ENCODE results near the gene ZNF516.

Gene ZNF516

DNA sequence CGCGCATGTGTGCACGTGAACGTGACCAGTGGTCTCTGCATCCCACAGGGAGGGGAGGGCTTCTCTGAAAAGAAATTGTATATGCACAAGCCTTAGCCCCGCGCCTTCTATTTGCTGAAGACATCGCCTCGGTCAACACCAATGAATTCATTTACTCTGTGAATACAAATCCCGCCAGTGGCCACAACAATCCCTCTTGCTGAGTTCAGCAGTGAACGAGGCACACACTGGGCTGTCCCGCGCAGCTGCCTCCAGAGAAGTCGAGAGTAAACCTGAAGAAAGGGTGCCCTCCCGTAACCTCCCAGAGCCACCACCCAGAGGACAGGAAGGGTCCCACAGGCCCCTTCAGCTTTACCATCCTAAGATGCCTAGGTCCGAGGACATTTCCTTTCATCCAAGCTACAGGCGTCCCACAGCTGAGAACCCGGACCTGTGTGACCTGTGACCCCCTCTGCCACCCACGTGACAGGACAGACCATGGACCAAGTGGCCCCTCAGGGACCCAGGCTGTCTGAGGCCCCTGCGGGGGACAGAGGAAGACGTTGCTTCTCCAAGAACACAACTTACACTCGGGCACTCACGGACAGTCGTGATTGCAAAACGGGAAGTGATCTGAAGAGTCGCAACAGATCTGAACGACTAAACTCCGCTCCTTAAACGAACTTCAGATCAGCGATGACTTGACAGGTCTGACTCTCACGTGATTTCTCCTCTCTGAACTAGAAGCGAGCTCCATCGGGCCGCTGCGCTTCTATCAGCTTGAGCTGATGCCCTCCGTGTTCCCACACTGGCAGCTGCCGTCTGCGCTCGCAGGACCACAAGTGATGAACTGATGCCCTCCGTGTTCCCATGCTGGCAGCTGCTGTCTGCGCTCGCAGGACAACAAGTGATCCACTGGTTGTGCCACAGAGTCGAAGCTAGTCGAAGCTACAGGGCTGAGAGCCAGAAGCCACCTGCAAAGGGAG lies 92.7 kb downstream of the ZNF516 start:
- DNase-seq, result no peak

DNA sequence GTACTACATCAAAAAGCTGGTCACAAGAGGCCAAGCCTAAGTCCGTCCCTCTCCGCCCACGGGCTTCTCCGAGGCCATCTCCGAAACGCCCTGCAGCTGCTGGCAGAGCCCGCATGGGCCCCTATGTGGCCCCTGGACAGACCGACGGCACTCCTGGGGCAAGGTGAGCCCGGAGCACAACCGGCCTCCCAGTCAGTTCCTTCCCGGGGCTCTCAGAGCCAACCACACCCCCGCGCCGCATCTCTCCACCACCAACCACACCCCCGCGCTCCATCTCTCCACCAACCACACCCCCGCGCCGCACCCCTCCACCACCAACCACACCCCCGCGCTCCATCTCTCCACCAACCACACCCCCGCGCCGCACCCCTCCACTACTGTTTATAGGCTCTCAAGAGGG lies 93.5 kb downstream of the ZNF516 start:
- DNase-seq, result peak in 3 of 51 donors; percentile 16 to 21 (median 19)

GRCh38 chr18:76399613-76400391 lies 95.2 kb downstream of the ZNF516 start:
- DNase-seq, result no peak

DNA sequence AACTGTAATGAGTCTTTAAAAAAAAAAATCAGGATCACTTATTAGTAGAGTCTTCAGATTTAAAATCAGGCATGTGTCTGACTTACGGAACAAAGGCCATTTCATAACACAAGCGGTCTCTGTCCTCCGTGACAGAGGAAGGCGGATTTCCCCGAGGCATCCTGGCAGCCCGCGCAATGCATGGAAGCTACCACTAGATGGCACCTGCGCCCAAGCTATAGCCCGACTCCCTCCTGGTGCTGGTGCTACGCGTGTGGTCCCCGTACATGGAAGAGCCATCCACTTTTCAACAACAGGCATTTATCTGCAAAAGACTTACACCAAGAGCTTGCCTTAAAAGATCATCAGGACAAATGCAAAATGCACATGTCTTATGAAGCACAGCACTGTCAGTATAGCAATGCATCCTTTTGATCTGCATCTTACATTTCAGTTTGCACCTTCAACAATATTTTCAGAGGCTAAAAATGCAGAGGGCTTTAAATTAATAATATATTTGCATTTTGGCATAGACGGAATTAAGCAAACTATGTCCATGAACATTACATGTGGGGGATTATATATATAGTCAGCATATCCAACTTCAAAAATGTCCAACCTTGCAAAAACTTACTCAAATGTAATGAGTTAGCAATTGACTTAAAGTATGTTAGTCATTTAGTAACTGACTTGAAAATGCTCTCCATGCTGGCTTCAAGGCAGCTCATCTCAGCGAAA lies 96.0 kb downstream of the ZNF516 start:
- peak; percentile 9 to 94 (median 76) for DNase-seq

- DNase-seq, result peak in 1 of 51 donors; percentile 63
Observed at GRCh38 chr18:76398295-76398694, 96.7 kb downstream of the ZNF516 start.

GRCh38 chr18:76397631-76398030 lies 97.4 kb downstream of the ZNF516 start:
- no peak for DNase-seq

DNA sequence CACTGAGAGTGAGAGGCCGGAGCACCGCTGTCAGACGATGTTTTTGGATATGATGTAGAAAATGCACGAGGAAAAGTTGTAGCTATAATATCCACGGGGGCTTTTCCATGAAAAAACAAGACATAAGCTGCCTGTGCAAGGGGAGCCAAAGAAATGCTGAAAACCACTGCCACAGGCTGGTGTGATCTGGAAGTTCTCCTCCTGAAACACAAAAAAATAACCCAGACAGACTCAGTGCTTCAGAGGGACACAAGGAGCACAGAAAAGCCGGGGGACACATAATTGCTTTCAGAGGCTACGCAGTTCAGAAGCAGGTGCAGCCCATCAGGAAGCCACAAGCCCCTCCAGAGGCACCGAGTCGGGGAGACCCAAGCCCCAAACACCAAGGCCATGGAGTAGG lies 98.2 kb downstream of the ZNF516 start:
- no peak for DNase-seq

- no peak for DNase-seq
Observed at GRCh38 chr18:76395609-76396008, 99.4 kb downstream of the ZNF516 start.

DNA sequence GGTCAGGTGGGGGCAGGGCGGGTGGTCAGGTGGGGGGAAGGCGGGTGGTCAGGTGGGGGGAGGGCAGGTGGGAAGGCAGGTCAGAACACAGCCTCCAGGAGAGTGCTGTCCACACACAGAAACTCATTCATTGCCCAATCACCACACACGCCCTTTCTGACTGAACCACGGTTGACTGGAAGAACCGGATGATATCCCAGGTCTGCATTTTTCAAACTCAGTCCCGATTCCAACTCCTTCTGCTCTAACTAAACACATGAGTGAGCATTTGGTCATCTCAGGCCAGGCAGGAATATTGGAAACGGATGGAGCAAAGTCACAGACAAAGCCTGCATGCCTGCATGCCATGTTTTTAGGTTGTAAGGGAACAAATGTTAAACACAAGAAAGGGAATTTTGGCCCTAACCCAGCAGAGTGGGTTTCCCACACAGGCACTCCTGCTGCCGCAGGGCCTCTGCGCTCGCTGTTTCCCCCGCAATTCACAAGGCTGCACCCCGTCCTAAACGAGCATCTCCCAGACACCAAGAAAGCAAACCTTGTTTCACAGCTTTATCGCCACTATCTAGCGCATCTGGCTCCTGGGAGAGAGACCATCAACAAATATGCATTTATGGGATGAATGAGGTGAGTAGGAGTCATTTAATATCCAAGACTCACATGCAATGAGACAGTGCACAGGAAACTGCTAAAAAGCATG lies 100.1 kb downstream of the ZNF516 start:
- no peak for DNase-seq

DNA sequence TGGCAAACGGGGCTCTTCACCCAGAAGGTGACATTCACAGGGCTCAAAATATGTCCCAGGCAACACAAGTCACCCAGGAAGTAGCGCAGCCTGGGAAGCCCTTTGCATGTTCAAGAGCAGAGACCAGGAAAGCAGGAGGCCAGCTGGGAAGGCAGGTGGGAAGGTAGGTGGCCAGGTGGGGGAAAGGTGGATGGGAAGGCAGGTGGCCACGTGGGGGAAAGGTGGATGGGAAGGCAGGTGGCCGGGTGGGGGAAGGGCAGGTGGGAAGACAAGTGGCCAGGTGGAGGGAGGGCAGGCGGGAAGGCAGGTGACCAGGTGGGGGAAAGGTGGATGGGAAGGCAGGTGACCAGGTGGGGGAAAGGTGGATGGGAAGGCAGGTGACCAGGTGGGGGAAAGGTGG lies 102.7 kb downstream of the ZNF516 start:
- no peak for DNase-seq

DNA sequence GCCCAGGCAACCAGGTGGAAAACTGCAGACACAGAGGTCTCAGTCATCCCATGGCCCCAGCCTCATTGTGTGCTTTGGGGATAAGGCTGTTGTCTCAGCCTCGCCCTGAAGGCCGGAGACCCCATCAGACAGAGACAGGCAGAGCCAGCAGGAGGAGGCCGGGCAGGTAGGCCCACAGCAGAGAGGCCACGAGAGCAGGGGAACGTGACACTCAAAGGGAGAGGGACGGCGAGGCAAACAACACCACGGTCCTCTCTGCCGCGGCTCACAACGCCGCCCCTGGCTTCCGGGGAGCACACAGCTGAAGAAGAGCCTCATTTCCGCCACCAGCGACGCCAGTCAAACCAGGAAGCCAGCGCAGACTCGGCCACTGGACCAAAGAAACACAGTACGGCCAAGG lies 103.3 kb downstream of the ZNF516 start:
- no peak for DNase-seq

DNA sequence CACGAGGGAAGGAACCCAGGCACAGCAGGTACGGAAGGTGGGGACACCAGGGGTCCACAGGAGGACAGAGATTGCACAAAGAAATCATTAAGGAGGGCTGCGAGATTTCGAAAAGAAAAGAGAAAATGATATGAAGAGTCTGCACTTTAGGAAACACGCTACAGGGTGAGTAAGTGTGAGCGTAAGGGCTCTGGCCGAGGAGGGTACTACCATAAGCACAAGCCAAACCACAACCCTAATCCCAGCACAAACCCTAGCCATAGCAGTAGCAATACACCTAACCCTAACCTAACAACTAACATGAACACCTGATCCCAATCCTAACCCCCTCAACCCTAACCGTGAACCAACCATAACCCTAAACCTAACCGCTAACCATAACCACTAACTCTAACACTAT lies 104.0 kb downstream of the ZNF516 start:
- no peak for DNase-seq

DNA sequence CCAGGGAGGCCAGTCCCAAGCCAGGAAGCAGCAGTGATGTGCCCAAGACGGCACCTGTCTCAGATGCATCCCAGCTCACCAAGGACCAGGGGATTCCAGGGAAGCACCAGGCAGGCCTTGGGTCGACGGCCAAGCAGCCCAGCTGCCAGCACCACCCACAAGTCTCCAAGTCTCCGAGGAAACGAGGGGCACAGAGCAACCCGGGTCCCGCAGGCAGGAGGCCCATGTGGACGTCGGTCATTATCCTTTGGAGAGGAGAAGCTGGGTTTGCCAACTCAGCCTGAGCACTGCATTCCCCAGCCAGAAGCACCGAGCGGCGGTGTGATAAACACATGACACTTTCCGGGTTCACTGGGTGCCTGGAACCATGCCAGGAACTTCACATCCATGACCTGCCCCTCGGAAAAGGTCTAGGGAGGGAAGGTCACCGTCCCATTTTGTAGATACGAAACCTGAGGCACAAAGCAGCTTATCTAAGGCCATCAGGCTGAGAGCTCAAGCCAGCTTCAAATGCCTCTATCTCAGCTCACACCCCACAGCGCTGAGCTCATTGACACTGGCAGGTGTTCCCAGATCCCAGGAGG lies 104.5 kb downstream of the ZNF516 start:
- DNase-seq, result peak in 16 of 51 donors; percentile 16 to 64 (median 29)

- DNase-seq, result no peak
Observed at GRCh38 chr18:76389716-76390115, 105.3 kb downstream of the ZNF516 start.

DNA sequence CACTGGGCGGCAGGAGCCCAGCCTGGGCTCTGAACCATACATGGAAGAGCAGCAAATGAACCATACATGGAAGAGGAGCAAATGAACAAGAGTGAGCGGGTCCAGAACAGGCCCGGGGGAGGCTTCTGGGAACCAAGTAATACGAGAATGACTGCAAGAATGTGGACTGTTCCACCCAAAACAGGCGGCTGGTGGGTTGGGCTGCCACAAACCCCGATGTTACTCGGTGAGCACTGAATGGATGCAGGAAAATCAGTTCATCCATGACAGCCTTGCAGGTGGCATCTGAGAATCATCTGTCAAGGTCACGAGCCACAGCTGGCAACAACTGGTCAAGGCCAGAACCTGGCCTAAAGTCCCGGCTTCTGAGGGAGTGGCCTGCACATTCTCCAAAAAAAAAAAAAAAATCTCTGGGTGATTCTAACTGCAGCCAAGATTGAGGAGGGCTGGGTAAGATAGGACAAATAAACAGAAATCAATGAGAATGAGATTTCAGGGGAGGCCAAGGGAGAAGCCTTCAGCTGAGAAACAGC lies 106.1 kb downstream of the ZNF516 start:
- no peak for DNase-seq

GRCh38 chr18:76388261-76388660 lies 106.8 kb downstream of the ZNF516 start:
- DNase-seq, result no peak

DNA sequence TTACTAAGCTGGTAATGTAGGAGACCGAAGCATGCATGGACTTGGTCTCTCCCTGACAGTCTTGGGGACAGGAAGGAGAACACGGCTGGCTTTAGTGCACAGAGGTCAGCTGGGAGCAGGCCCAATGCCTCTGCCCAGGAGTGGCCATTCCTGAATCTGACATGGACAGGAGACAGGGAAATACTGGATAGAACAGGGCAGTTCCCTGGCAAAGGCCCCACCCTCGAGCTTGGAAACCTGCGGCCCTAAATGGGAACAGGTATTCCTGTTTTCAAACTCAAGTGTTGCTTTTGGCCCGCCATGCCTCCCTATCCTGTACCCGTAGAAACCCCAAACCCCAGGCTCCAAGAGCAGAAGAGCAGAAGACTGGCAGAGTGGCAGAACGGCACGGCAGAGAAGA lies 107.4 kb downstream of the ZNF516 start:
- DNase-seq, result no peak

GRCh38 chr18:76386886-76387285 lies 108.2 kb downstream of the ZNF516 start:
- DNase-seq, result no peak

DNA sequence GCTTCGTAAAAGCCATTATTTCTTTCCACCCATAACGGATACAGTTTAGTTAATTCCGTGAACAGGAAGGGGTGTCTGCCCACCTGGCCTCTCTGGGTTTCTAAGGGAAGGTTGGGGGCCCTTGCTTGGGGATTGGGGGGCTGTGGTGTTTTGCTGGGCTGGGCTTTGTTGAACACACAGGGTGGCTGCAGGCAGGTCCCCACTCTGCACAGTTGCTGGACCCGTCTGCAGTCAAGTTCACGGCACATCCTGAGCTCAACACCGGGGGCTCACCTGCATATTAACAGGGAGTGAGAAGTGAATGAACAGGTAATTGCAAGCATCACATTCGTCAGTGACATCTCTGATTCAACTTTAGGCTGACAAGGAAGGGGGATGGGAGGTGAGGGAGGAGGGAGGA lies 109.0 kb downstream of the ZNF516 start:
- no peak for DNase-seq

GRCh38 chr18:76385681-76385975 lies 109.4 kb downstream of the ZNF516 start:
- no peak for DNase-seq
